ENCODE data around the gene NAV2. TPM values are rescaled to one million over a fixed set of nuclear protein-coding genes. Genes with fewer than 3 reads are reported as not detected.

NAV2 gene
- total RNA-seq, 1 donor from 2014 or later: 11.1 TPM

GRCh38 chr11:20064961-20065405, 352.3 kb downstream of the NAV2 start:
- TF ChIP-seq CTCF (IDR thresholded peaks at IDR 0.05; ENCODE audit: insufficient read depth, low read length, severe bottlenecking): no peak
- Histone ChIP-seq H3K36me3 (ENCODE audit: control insufficient read depth, insufficient read depth, low read length) (peaks cover 11% of the 10 kb centered on the region), H3K27me3 (ENCODE audit: control insufficient read depth, insufficient read depth, low read length) (no peaks in the 10 kb centered on the region), H3K4me3 (ENCODE audit: low read depth, low read length) (no peak overlapping the region)
- FAIRE-seq (no peak), DNase-seq (ENCODE audit: low read depth) (no peak)

- DNase-seq (ENCODE audit: low read depth) (no peak), FAIRE-seq (no peak)
- no peak for TF ChIP-seq CTCF (IDR thresholded peaks at IDR 0.05; ENCODE audit: insufficient read depth, low read length, severe bottlenecking)
- no peaks in the 10 kb centered on the region for H3K27me3 ChIP-seq (ENCODE audit: control insufficient read depth, insufficient read depth, low read length)
- H3K36me3 ChIP-seq (ENCODE audit: control insufficient read depth, insufficient read depth, low read length): peaks cover 12% of the 10 kb centered on the region
- no peak overlapping the region for H3K4me3 ChIP-seq (ENCODE audit: low read depth, low read length)
These were observed 352.8 kb downstream of the NAV2 start for GRCh38 chr11:20065406-20065805.

- Histone ChIP-seq H3K4me3 (ENCODE audit: low read depth, low read length) (no peak overlapping the region), H3K36me3 (ENCODE audit: control insufficient read depth, insufficient read depth, low read length) (peaks cover 11% of the 10 kb centered on the region), H3K27me3 (ENCODE audit: control insufficient read depth, insufficient read depth, low read length) (no peaks in the 10 kb centered on the region)
- DNase-seq (ENCODE audit: low read depth) (no peak), FAIRE-seq (no peak)
- TF ChIP-seq CTCF (IDR thresholded peaks at IDR 0.05; ENCODE audit: insufficient read depth, low read length, severe bottlenecking): no peak
These were observed 353.6 kb downstream of the NAV2 start for GRCh38 chr11:20066013-20066782.

GRCh38 chr11:20066783-20067156, 354.1 kb downstream of the NAV2 start:
- Histone ChIP-seq H3K36me3 (ENCODE audit: control insufficient read depth, insufficient read depth, low read length) (peaks cover 11% of the 10 kb centered on the region), H3K4me3 (ENCODE audit: low read depth, low read length) (no peak overlapping the region), H3K27me3 (ENCODE audit: control insufficient read depth, insufficient read depth, low read length) (no peaks in the 10 kb centered on the region)
- TF ChIP-seq CTCF (IDR thresholded peaks at IDR 0.05; ENCODE audit: insufficient read depth, low read length, severe bottlenecking): no peak
- FAIRE-seq (no peak), DNase-seq (ENCODE audit: low read depth) (no peak)

- peaks cover 7% of the 10 kb centered on the region for H3K36me3 ChIP-seq (ENCODE audit: control insufficient read depth, insufficient read depth, low read length)
- FAIRE-seq: no peak
- DNase-seq (ENCODE audit: low read depth): no peak
- no peak overlapping the region for H3K4me3 ChIP-seq (ENCODE audit: low read depth, low read length)
- H3K27me3 ChIP-seq (ENCODE audit: control insufficient read depth, insufficient read depth, low read length): no peaks in the 10 kb centered on the region
- TF ChIP-seq CTCF (IDR thresholded peaks at IDR 0.05; ENCODE audit: insufficient read depth, low read length, severe bottlenecking): no peak
These were observed 355.0 kb downstream of the NAV2 start for GRCh38 chr11:20067665-20068064.

GRCh38 chr11:20068691-20069090, 356.1 kb downstream of the NAV2 start:
- TF ChIP-seq CTCF (IDR thresholded peaks at IDR 0.05; ENCODE audit: insufficient read depth, low read length, severe bottlenecking): no peak
- FAIRE-seq (no peak), DNase-seq (ENCODE audit: low read depth) (no peak)
- peaks cover 7% of the 10 kb centered on the region for H3K36me3 ChIP-seq (ENCODE audit: control insufficient read depth, insufficient read depth, low read length)
- H3K27me3 ChIP-seq (ENCODE audit: control insufficient read depth, insufficient read depth, low read length): no peaks in the 10 kb centered on the region
- no peak overlapping the region for H3K4me3 ChIP-seq (ENCODE audit: low read depth, low read length)

Data from bronchial epithelial cell (primary cell).